ENCODE measurements around the gene SEMA5A.

DNA sequence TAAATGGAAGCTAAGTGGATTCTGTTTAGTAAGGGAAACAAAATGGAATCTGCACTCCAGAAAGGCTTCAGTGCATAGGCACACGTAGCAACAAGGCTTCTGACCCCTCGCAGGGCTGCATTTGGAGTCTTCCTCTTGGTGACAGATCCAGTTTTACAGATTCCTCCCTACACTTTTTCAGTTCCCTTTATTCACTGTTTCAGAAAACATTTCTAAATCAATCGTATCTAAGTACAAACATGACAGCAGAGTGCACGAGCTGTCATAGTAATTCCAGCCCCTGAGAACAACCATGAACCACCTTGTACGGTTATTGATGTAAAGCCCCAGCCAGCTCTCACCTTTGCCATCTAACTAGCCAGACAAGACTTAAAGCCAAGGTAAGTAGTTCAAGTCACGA is 491.6 kb downstream of the SEMA5A start:
- no peak for TF ChIP-seq POLR2AphosphoS5 (IDR thresholded peaks at IDR 0.05; ENCODE audit: low read depth, low read length)
- no peak for TF ChIP-seq POLR2A (IDR thresholded peaks at IDR 0.05; ENCODE audit: low read depth, low read length)

Data from GM12892 (cell line).